HCT116 (cell line): Measurements from ENCODE around the gene OR5AC2. TPM values are rescaled to one million over a fixed set of nuclear protein-coding genes. Genes with fewer than 3 reads are reported as not detected.

Source experiments
- ATAC-seq: fragments of 200-7000 bp; cut with Tn5 transposase; 2 replicates; pipeline ENCODE4 v1.9.1; 2020; ENCODE audit warnings: mild to moderate bottlenecking, moderate library complexity
- BruUV-seq: library from RNA; stranded (reverse); fragments of 400-500 nt; replicated peaks from 2 replicates; lab custom pipeline; 2021; lab: Mats Ljungman, UMichigan
- CTCF ChIA-PET: fragments of 300-600 bp; sonication (Branson Sonifier 250); formaldehyde crosslinking; loops from one replicate; lab custom pipeline; 2021; ENCODE audit warnings: antibody characterized with exemption; lab: Charles Lee
- POLR2A ChIA-PET: fragments of 300-600, 350-600 bp; sonication (Branson Sonifier 250); formaldehyde crosslinking; loops from one replicate; lab custom pipeline; 2021; ENCODE audit warnings: antibody characterized with exemption; lab: Charles Lee
- RAD21 ChIA-PET, 2 experiments: fragments of 300-600 bp; sonication (Branson Sonifier 250); formaldehyde crosslinking; loops; one replicate each; lab custom pipeline; 2023; ENCODE audit warnings: low total read pairs in 2 of 2; ENCODE audit not compliant: uncharacterized antibody in 2 of 2, unreplicated experiment in 2 of 2, low non-redundant PET in 1 of 2; lab: Charles Lee
- DNase-seq: peaks from one replicate; pipeline ENCODE4 v3.0.0-alpha.2; 2010; ENCODE audit warnings: low read depth, low spot score
- H2AFZ ChIP-seq: fragments of 200-600 bp; shearing (Covaris generic), sonication (generic); 2 replicates; pipeline ENCODE4 v1.6.1; 2017; ENCODE audit warnings: low read depth, mixed run types, mixed read lengths, antibody characterized with exemption, low read length; ENCODE audit not compliant: poor library complexity, severe bottlenecking
- H3K27ac ChIP-seq: 2 replicates; pipeline ENCODE4 v1.5.1; 2012; ENCODE audit warnings: low read depth, low read length
- H3K27me3 ChIP-seq: fragments of 200-600 bp; sonication (generic); 2 replicates; pipeline ENCODE4 v1.6.1; 2016; ENCODE audit warnings: mixed run types, low read length, mixed read lengths; ENCODE audit not compliant: insufficient read depth
- H3K36me3 ChIP-seq, 2 experiments: fragments of 200-500 bp in 1 of 2; fragments of 200-600 bp in 1 of 2; sonication (Bioruptor generic) in 1 of 2; sonication (generic) in 1 of 2; 2 replicates each; pipeline versions ENCODE4 v1.5.1 to v1.6.1; 2014 to 2016; ENCODE audit warnings: low read length in 2 of 2, inconsistent platforms in 1 of 2, mixed read lengths in 1 of 2, mixed run types in 1 of 2; ENCODE audit not compliant: insufficient read depth in 2 of 2, control insufficient read depth in 1 of 2
- H3K4me1 ChIP-seq, 2 experiments: fragments of 200-600 bp in 1 of 2; sonication (generic) in 1 of 2; 2 replicates each; pipeline versions ENCODE4 v1.5.1 to v1.6.1; 2012 to 2017; ENCODE audit warnings: low read length in 2 of 2, inconsistent platforms in 1 of 2, mild to moderate bottlenecking in 1 of 2, mixed read lengths in 1 of 2, mixed run types in 1 of 2, moderate library complexity in 1 of 2; ENCODE audit not compliant: insufficient read depth in 2 of 2, control insufficient read depth in 1 of 2
- H3K4me2 ChIP-seq: fragments of 200-600 bp; sonication (generic); 2 replicates; pipeline ENCODE4 v1.6.1; 2017; ENCODE audit warnings: mixed run types, low read length, mixed read lengths
- H3K4me3 ChIP-seq, 2 experiments: fragments of 200-600 bp in 1 of 2; sonication (generic) in 1 of 2; replicated peaks in 1 of 2; 2 replicates each; pipeline ENCODE4 v1.5.1; 2011 to 2016; ENCODE audit warnings: low read length in 2 of 2, control low read depth in 1 of 2, low read depth in 1 of 2, mild to moderate bottlenecking in 1 of 2, mixed read lengths in 1 of 2, mixed run types in 1 of 2
- H3K79me2 ChIP-seq: fragments of 200-600 bp; sonication (generic); 2 replicates; pipeline ENCODE4 v1.6.1; 2017; ENCODE audit warnings: mild to moderate bottlenecking, mixed run types, low read length, moderate library complexity, mixed read lengths; ENCODE audit not compliant: insufficient read depth
- H3K9ac ChIP-seq: fragments of 200-600 bp; sonication (generic); 2 replicates; pipeline ENCODE4 v1.6.1; 2016; ENCODE audit warnings: low read length, mixed read lengths
- H3K9me2 ChIP-seq: fragments of 200-600 bp; sonication (generic), shearing (Covaris generic); 2 replicates; pipeline ENCODE4 v1.6.1; 2017; ENCODE audit warnings: mixed run types, mild to moderate bottlenecking, moderate library complexity; ENCODE audit not compliant: insufficient read depth
- H3K9me3 ChIP-seq, 2 experiments: fragments of 200-500 bp in 1 of 2; fragments of 200-600 bp in 1 of 2; sonication (Bioruptor generic) in 1 of 2; sonication (generic) in 1 of 2; 2 replicates each; pipeline ENCODE4 v1.6.1; 2014 to 2017; ENCODE audit warnings: low read length in 2 of 2, mixed read lengths in 2 of 2, inconsistent platforms in 1 of 2, low read depth in 1 of 2, mild to moderate bottlenecking in 1 of 2, mixed run types in 1 of 2, moderate library complexity in 1 of 2; ENCODE audit not compliant: control insufficient read depth in 1 of 2, insufficient read depth in 1 of 2
- H4K20me1 ChIP-seq: fragments of 200-600 bp; sonication (generic), shearing (Covaris generic); 2 replicates; pipeline ENCODE4 v1.6.1; 2017; ENCODE audit warnings: mixed run types, mild to moderate bottlenecking, moderate library complexity; ENCODE audit not compliant: insufficient read depth
- ATF3 ChIP-seq: IDR thresholded peaks from 2 replicates; pipeline ENCODE4 v1.6.1; 2012
- CBX3 ChIP-seq: IDR thresholded peaks from 2 replicates; pipeline ENCODE4 v1.6.1; 2012; ENCODE audit warnings: low read depth
- CEBPB ChIP-seq: IDR thresholded peaks from 2 replicates; pipeline ENCODE4 v1.6.1; 2012; ENCODE audit warnings: low read depth
- CTCF ChIP-seq, 3 experiments: fragments of 200-600 bp in 1 of 3; sonication (generic) in 1 of 3; IDR thresholded peaks in 2 of 3; conservative IDR thresholded peaks in 1 of 3; 2 replicates each; pipeline ENCODE4 v1.5.1; 2012 to 2017; ENCODE audit warnings: low read depth in 2 of 3, low read length in 2 of 3, antibody characterized with exemption in 1 of 3, borderline replicate concordance in 1 of 3, control low read depth in 1 of 3, mild to moderate bottlenecking in 1 of 3, mixed read lengths in 1 of 3, mixed run types in 1 of 3, moderate library complexity in 1 of 3; ENCODE audit not compliant: insufficient read depth in 1 of 3
- EGR1 ChIP-seq: IDR thresholded peaks from 2 replicates; pipeline ENCODE4 v1.6.1; 2012; ENCODE audit warnings: low read depth
- ELF1 ChIP-seq: IDR thresholded peaks from 2 replicates; pipeline ENCODE4 v1.6.1; 2012; ENCODE audit warnings: low read depth, borderline replicate concordance
- EZH2phosphoT487 ChIP-seq: fragments of 200-600 bp; IDR thresholded peaks from 2 replicates; pipeline ENCODE4 v1.6.1; 2018; ENCODE audit warnings: antibody characterized with exemption, borderline replicate concordance
- FOSL1 ChIP-seq: IDR thresholded peaks from 2 replicates; pipeline ENCODE4 v1.6.1; 2012; ENCODE audit warnings: low read depth
- JUND ChIP-seq: IDR thresholded peaks from 2 replicates; pipeline ENCODE4 v1.6.1; 2012
- POLR2AphosphoS5 ChIP-seq: IDR thresholded peaks from 2 replicates; pipeline ENCODE4 v1.6.1; 2011; ENCODE audit warnings: mild to moderate bottlenecking, low read depth, low read length, moderate library complexity
- RAD21 ChIP-seq: IDR thresholded peaks from 2 replicates; pipeline ENCODE4 v1.6.1; 2012; ENCODE audit warnings: low read depth, mild to moderate bottlenecking
- SIN3A ChIP-seq: IDR thresholded peaks from 2 replicates; pipeline ENCODE4 v1.6.1; 2012; ENCODE audit warnings: low read depth
- SRF ChIP-seq: IDR thresholded peaks from 2 replicates; pipeline ENCODE4 v1.6.1; 2012; ENCODE audit warnings: low read depth
- YY1 ChIP-seq: IDR thresholded peaks from 2 replicates; pipeline ENCODE4 v1.6.1; 2011; ENCODE audit warnings: low read length, low read depth, moderate library complexity, mild to moderate bottlenecking; ENCODE audit not compliant: insufficient replicate concordance; ENCODE audit errors: extremely low read depth
- ZBTB33 ChIP-seq: IDR thresholded peaks from 2 replicates; pipeline ENCODE4 v1.6.1; 2011; ENCODE audit warnings: mild to moderate bottlenecking, low read length, moderate library complexity; ENCODE audit not compliant: insufficient replicate concordance; ENCODE audit errors: extremely low read depth
- ZNF274 ChIP-seq: fragments of 200-500 bp; sonication (Bioruptor generic); IDR thresholded peaks from 2 replicates; pipeline ENCODE4 v1.6.1; 2014; ENCODE audit warnings: mild to moderate bottlenecking, low read depth, low read length, inconsistent platforms
- intact Hi-C: fragments of 100-400 bp; cut with micrococcal nuclease; formaldehyde crosslinking; loops from 2 replicates; pipeline ENCODE4 v1.10.0; 2022
- total RNA-seq: library from RNA; stranded (reverse); gene quantifications from one replicate; pipeline ENCODE4 v1.2.1, GENCODE V29; 2021; ENCODE audit not compliant: unreplicated experiment
- TF ChIP-seq, protein P1 (sequence below): IDR thresholded peaks from 2 replicates; pipeline ENCODE4 v1.6.1; 2012

The OR5AC2 gene
- total RNA-seq, 1 experiment from 2014 or later: not detected

- Histone ChIP-seq H2AFZ (no peak overlapping the region), H3K4me3 (no peak overlapping the region), H3K9me3 (no peaks in the 10 kb centered on the region), H3K9me2 (no peaks in the 10 kb centered on the region), H3K27me3 (no peaks in the 10 kb centered on the region), H3K4me2 (no peak overlapping the region), H3K4me1 (no peaks in the 10 kb centered on the region), H3K36me3 (no peaks in the 10 kb centered on the region), H4K20me1 (no peaks in the 10 kb centered on the region), H3K79me2 (no peaks in the 10 kb centered on the region), H3K27ac (no peak overlapping the region), H3K9ac (no peak overlapping the region)
- TF ChIP-seq EGR1 (no peak), SRF (no peak), CTCF (IDR thresholded peaks at IDR 0.05 in 2 of 3, conservative IDR thresholded peaks at IDR 0.05 in 1 of 3; ENCODE audit: borderline replicate concordance in 1 of 3, insufficient read depth in 1 of 3, low read depth in 2 of 3, low read length in 2 of 3) (no peak), ZNF274 (no peak), CEBPB (no peak), YY1 (no peak), CBX3 (no peak), ELF1 (no peak), FOSL1 (no peak), ATF3 (no peak), ZBTB33 (no peak), SIN3A (no peak), EZH2phosphoT487 (no peak), JUND (no peak), RAD21 (no peak), POLR2AphosphoS5 (no peak)
- TF ChIP-seq, protein P1, sequence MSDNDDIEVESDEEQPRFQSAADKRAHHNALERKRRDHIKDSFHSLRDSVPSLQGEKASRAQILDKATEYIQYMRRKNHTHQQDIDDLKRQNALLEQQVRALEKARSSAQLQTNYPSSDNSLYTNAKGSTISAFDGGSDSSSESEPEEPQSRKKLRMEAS: no peak
- ChIA-PET RAD21 (no interaction called here), POLR2A (no interaction called here), CTCF (no interaction called here)
- intact Hi-C loops: no loop called here
- DNase-seq: no peak
- BruUV-seq: no TSS peak
- no peak for ATAC-seq
Observed at GRCh38 chr3:98109807-98110549, 23.0 kb downstream of the OR5AC2 start.
